Measurements from ENCODE around the gene CLSTN1.

CLSTN1 gene

GRCh38 chr1:9724706-9725476 lies 98.9 kb downstream of the CLSTN1 start:
- Histone ChIP-seq H3K4me1 (ENCODE audit: control insufficient read depth, insufficient read depth, low read length) (no peaks in the 10 kb centered on the region), H3K36me3 (ENCODE audit: control insufficient read depth, insufficient read depth, low read length) (peaks cover 7% of the 10 kb centered on the region), H3K27ac (ENCODE audit: insufficient read depth, low read depth, low read length, poor library complexity, severe bottlenecking) (no peak overlapping the region), H3K9me3 (ENCODE audit: control insufficient read depth, low read length) (peaks cover 3% of the 10 kb centered on the region), H3K27me3 (ENCODE audit: control insufficient read depth, insufficient read depth, low read length, poor library complexity, severe bottlenecking) (no peaks in the 10 kb centered on the region), H3K4me3 (ENCODE audit: insufficient read depth, low read depth, low read length) (no peak overlapping the region)
- 74% methylated on average over 24 of the region's 24 CpGs for WGBS, 2 experiments

GRCh38 chr1:9723926-9724325 lies 99.8 kb downstream of the CLSTN1 start:
- no peaks in the 10 kb centered on the region for H3K27me3 ChIP-seq (ENCODE audit: control insufficient read depth, insufficient read depth, low read length, poor library complexity, severe bottlenecking)
- H3K4me1 ChIP-seq (ENCODE audit: control insufficient read depth, insufficient read depth, low read length): no peaks in the 10 kb centered on the region
- peaks cover 3% of the 10 kb centered on the region for H3K9me3 ChIP-seq (ENCODE audit: control insufficient read depth, low read length)
- H3K4me3 ChIP-seq (ENCODE audit: insufficient read depth, low read depth, low read length): no peak overlapping the region
- H3K27ac ChIP-seq (ENCODE audit: insufficient read depth, low read depth, low read length, poor library complexity, severe bottlenecking): no peak overlapping the region
- H3K36me3 ChIP-seq (ENCODE audit: control insufficient read depth, insufficient read depth, low read length): peaks cover 3% of the 10 kb centered on the region
- WGBS, 2 experiments: 97% methylated on average over 6 of the region's 6 CpGs

- Histone ChIP-seq H3K36me3 (ENCODE audit: control insufficient read depth, insufficient read depth, low read length) (peaks cover 3% of the 10 kb centered on the region), H3K4me3 (ENCODE audit: insufficient read depth, low read depth, low read length) (no peak overlapping the region), H3K27ac (ENCODE audit: insufficient read depth, low read depth, low read length, poor library complexity, severe bottlenecking) (no peak overlapping the region), H3K27me3 (ENCODE audit: control insufficient read depth, insufficient read depth, low read length, poor library complexity, severe bottlenecking) (no peaks in the 10 kb centered on the region), H3K4me1 (ENCODE audit: control insufficient read depth, insufficient read depth, low read length) (no peaks in the 10 kb centered on the region), H3K9me3 (ENCODE audit: control insufficient read depth, low read length) (peaks cover 3% of the 10 kb centered on the region)
- 96 to 98% methylated on average over 14 of the region's 14 CpGs for WGBS, 2 experiments
These were observed 100.5 kb downstream of the CLSTN1 start for GRCh38 chr1:9723068-9723805.

- peaks cover 3% of the 10 kb centered on the region for H3K9me3 ChIP-seq (ENCODE audit: control insufficient read depth, low read length)
- peaks cover 3% of the 10 kb centered on the region for H3K36me3 ChIP-seq (ENCODE audit: control insufficient read depth, insufficient read depth, low read length)
- no peak overlapping the region for H3K4me3 ChIP-seq (ENCODE audit: insufficient read depth, low read depth, low read length)
- WGBS, 2 experiments: 94 to 96% methylated on average over 10 of the region's 10 CpGs
- H3K27me3 ChIP-seq (ENCODE audit: control insufficient read depth, insufficient read depth, low read length, poor library complexity, severe bottlenecking): no peaks in the 10 kb centered on the region
- H3K4me1 ChIP-seq (ENCODE audit: control insufficient read depth, insufficient read depth, low read length): no peaks in the 10 kb centered on the region
- no peak overlapping the region for H3K27ac ChIP-seq (ENCODE audit: insufficient read depth, low read depth, low read length, poor library complexity, severe bottlenecking)
These were observed 101.4 kb downstream of the CLSTN1 start for GRCh38 chr1:9722378-9722749.

- WGBS, 2 experiments: 65 to 67% methylated on average over 29 of the region's 29 CpGs
- H3K4me3 ChIP-seq (ENCODE audit: insufficient read depth, low read depth, low read length): no peak overlapping the region
These were observed 102.0 kb downstream of the CLSTN1 start for GRCh38 chr1:9721606-9722377.

GRCh38 chr1:9720785-9721605 lies 102.8 kb downstream of the CLSTN1 start:
- 92 to 93% methylated on average over 34 of the region's 34 CpGs for WGBS, 2 experiments
- no peaks in the 10 kb centered on the region for H3K27me3 ChIP-seq (ENCODE audit: control insufficient read depth, insufficient read depth, low read length, poor library complexity, severe bottlenecking)
- no peak overlapping the region for H3K27ac ChIP-seq (ENCODE audit: insufficient read depth, low read depth, low read length, poor library complexity, severe bottlenecking)

More at GRCh38 chr1:9721606-9722377, 102.0 kb downstream of the CLSTN1 start:
- Histone ChIP-seq H3K9me3 (ENCODE audit: control insufficient read depth, low read length) (peaks cover 3% of the 10 kb centered on the region), H3K36me3 (ENCODE audit: control insufficient read depth, insufficient read depth, low read length) (peaks cover 3% of the 10 kb centered on the region), H3K27me3 (ENCODE audit: control insufficient read depth, insufficient read depth, low read length, poor library complexity, severe bottlenecking) (no peaks in the 10 kb centered on the region), H3K4me1 (ENCODE audit: control insufficient read depth, insufficient read depth, low read length) (no peaks in the 10 kb centered on the region), H3K27ac (ENCODE audit: insufficient read depth, low read depth, low read length, poor library complexity, severe bottlenecking) (no peak overlapping the region)

GRCh38 chr1:9719978-9720722 lies 103.6 kb downstream of the CLSTN1 start:
- H3K4me3 ChIP-seq (ENCODE audit: insufficient read depth, low read depth, low read length): no peak overlapping the region
- 93 to 95% methylated on average over 35 to 36 of the region's 36 CpGs for whole genome bisulfite sequencing, 2 experiments

More at GRCh38 chr1:9720785-9721605, 102.8 kb downstream of the CLSTN1 start:
- no peaks in the 10 kb centered on the region for H3K4me1 ChIP-seq (ENCODE audit: control insufficient read depth, insufficient read depth, low read length)
- H3K4me3 ChIP-seq (ENCODE audit: insufficient read depth, low read depth, low read length): no peak overlapping the region
- peaks cover 3% of the 10 kb centered on the region for H3K36me3 ChIP-seq (ENCODE audit: control insufficient read depth, insufficient read depth, low read length)
- H3K9me3 ChIP-seq (ENCODE audit: control insufficient read depth, low read length): peaks cover 3% of the 10 kb centered on the region

GRCh38 chr1:9718006-9718680 lies 105.6 kb downstream of the CLSTN1 start:
- H3K4me3 ChIP-seq (ENCODE audit: insufficient read depth, low read depth, low read length): no peak overlapping the region
- H3K4me1 ChIP-seq (ENCODE audit: control insufficient read depth, insufficient read depth, low read length): no peaks in the 10 kb centered on the region
- H3K27me3 ChIP-seq (ENCODE audit: control insufficient read depth, insufficient read depth, low read length, poor library complexity, severe bottlenecking): no peaks in the 10 kb centered on the region
- no peaks in the 10 kb centered on the region for H3K36me3 ChIP-seq (ENCODE audit: control insufficient read depth, insufficient read depth, low read length)
- no peak overlapping the region for H3K27ac ChIP-seq (ENCODE audit: insufficient read depth, low read depth, low read length, poor library complexity, severe bottlenecking)
- 92 to 94% methylated on average over 10 of the region's 10 CpGs for WGBS, 2 experiments
- no peaks in the 10 kb centered on the region for H3K9me3 ChIP-seq (ENCODE audit: control insufficient read depth, low read length)

More at GRCh38 chr1:9719978-9720722, 103.6 kb downstream of the CLSTN1 start:
- H3K4me1 ChIP-seq (ENCODE audit: control insufficient read depth, insufficient read depth, low read length): no peaks in the 10 kb centered on the region
- H3K27ac ChIP-seq (ENCODE audit: insufficient read depth, low read depth, low read length, poor library complexity, severe bottlenecking): no peak overlapping the region
- H3K9me3 ChIP-seq (ENCODE audit: control insufficient read depth, low read length): peaks cover 3% of the 10 kb centered on the region
- peaks cover 3% of the 10 kb centered on the region for H3K36me3 ChIP-seq (ENCODE audit: control insufficient read depth, insufficient read depth, low read length)
- no peaks in the 10 kb centered on the region for H3K27me3 ChIP-seq (ENCODE audit: control insufficient read depth, insufficient read depth, low read length, poor library complexity, severe bottlenecking)
